HTR-8/SVneo (cell line): Measurements from ENCODE around the gene ME3.
A peak's percentile ranks its signal among the peaks of the same experiment; 100 is the strongest.

ENCODE experiments used
- DNase-seq: peaks from one replicate; pipeline ENCODE4 v3.0.0; 2011; ENCODE audit warnings: low spot score, mixed read lengths; ENCODE audit not compliant: insufficient read length
- FAIRE-seq: peaks from 2 replicates; lab custom pipeline; 2011; peaks lifted over from hg19 to GRCh38; lab: Jason Lieb, UNC

Gene ME3

DNA sequence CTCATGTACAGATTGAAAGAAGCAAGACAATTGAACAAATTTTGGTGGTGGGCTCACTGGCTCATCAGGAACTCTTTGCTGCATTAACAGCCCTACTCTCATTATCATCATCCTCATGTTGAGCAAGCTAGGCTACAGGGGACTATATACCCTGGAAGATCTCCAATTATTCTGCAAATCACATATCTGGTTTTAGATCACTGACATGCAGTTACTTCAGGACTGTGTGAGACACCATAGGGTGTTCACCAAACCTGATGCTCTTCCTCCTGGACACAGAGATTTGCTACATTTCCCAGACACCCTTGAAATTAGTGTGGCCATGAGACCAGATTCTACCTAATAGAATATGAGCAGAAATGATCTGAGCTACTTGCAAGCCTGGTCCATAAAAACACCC is 23.0 kb upstream of the ME3 start:
- DNase-seq (no peak), FAIRE-seq (peak; percentile 83)

GRCh38 chr11:86693518-86693917 is 21.1 kb upstream of the ME3 start:
- DNase-seq (no peak), FAIRE-seq (no peak)

DNA sequence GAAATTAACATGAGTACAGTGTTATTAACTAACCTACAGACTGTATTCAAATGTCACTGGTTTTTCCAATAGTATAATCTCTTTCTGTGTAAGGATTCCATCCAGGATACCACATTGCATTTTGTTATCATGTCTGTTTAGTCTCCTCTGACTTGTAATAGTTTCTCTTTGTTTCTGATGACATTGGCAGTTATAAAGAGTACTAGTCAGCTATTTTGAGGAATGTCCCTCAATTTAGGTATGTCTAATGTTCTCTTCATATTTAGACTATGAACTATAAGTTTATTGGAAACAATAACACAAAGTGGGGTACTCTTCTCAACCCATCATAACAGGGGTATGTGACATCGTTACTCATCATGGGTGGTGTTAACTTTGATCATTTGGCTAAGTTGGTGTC is 20.3 kb upstream of the ME3 start:
- FAIRE-seq (peak; percentile 69), DNase-seq (no peak)

- DNase-seq (no peak), FAIRE-seq (no peak)
Measured at GRCh38 chr11:86692317-86692716, 19.9 kb upstream of the ME3 start.

GRCh38 chr11:86688398-86689179 is 16.2 kb upstream of the ME3 start:
- DNase-seq (no peak), FAIRE-seq (peak; percentile 76)

DNA sequence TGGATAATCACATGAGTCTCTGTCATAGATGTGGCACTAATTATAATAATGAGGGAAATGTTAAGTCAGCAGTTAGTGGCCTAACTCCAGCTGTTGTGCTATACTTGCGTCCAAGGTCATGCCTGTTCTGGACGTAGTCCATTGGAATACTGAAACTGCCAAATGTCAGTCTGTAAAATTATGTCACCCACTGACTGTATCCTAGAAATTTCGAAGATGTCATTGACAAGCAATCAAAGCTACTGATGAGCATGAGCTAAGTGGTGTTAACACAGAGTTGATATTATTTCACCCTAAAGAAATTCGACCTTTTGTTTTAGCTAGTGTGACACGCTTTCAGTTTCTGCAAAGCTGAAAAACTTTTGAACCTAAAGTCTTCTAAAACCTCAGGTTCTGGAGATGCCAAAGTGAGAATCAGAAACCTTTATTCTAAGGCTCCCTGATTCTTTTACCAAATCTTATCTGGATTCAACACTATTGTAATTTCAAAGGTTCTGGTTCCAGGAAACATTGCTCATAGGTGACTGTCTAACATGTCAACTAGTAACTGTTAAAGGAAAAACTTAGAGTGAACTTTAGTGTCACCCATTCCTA is 14.9 kb upstream of the ME3 start:
- no peak for DNase-seq

DNA sequence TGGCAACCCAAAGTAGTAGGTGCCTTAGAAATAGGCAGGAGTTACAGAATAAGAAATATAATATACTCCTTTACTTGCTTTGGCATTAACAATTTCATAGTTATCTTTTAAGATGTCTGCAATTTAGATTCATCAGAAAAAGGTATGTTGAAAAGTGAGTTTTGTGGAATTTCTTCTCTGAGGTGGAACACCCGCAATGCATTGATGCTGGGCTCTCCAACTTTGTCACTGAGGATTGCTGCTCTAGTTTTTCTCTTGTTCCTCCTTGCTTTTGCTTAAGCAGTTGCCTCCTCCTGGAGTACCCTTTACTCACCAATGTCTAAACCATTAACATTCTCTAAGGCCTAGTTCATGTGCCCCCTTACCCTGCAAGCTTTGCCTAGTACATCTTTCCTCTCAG is 14.1 kb upstream of the ME3 start:
- DNase-seq = no peak
- FAIRE-seq = no peak

More for the DNA sequence above, 14.9 kb upstream of the ME3 start:
- peak; percentile 77 for FAIRE-seq

- DNase-seq = no peak
- no peak for FAIRE-seq
Measured at GRCh38 chr11:86681483-86681756, 9.0 kb upstream of the ME3 start.

DNA sequence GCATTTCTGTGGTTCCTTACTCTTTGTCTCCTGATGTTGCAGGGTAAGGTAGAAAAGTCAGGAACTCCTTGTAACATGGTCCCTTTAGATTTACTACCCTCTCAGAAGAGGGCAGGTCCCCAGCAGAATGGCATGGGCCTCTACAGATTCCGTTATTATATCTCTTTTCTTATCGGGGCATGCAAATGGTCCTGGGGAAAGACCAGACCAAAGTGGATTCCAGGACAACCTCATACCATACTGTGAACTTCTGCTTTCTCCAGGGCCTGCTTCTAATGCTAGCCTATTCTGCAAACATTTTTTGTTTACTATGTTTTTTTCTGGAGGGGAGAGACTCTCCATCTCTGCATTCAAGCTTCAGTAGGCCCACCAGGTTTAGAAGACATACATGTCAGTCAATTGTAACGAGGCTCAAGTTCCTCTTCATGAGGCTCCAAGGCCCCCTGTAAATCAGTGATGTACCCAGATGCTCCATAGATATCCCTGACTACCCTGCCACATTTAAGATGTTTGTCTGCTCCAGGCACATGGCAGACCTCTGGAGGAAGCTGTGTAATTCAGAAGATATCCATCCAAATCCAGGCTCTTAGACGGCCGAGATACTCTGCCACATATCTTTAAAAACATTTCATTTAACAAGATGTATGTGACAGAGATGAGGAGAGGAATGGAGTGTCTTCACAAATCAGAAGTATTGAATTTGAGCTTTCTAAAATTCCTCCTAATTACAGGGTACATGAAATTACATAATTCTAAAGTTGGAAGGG is 8.5 kb upstream of the ME3 start:
- FAIRE-seq (no peak), DNase-seq (no peak)

DNA sequence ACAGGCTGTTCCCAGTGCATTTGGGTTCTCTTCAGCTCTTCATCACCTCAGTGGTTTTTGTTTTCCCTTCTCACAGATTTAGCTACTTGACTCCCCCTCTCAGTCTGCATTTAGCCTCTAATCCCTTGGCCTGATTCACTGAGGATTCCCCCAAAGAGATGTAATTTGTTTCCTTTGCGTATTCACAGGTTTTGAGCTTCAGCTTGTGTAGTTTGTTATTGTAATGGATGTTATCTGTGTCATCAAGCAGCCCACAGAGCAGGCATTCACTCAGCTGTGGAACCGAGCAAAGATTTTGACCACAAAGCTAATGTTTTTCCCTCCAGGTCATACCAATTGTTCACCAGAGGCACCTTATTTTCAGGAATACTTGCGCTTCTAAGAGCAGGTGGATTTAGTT is 6.4 kb upstream of the ME3 start:
- DNase-seq (no peak), FAIRE-seq (peak; percentile 69)

DNA sequence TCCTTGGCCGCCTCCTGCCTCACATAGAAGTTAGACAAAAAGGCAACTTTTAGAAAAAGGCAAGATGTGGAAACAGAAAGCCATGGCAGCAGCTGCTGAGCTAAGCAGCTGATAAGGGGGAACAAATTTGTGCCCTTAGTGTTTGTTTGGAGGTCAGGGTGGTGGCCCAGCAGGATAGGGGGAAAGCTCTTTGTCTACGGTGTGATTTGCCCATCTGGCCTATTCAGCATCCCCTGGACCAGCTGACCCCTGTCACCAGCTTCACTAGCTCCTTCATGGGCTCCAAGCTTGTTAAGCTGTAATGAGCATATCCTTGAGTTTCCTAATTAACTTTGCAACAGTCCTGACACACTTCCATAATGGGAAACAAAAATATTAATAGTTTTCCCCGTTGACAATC is 5.9 kb upstream of the ME3 start:
- DNase-seq = no peak
- no peak for FAIRE-seq

DNA sequence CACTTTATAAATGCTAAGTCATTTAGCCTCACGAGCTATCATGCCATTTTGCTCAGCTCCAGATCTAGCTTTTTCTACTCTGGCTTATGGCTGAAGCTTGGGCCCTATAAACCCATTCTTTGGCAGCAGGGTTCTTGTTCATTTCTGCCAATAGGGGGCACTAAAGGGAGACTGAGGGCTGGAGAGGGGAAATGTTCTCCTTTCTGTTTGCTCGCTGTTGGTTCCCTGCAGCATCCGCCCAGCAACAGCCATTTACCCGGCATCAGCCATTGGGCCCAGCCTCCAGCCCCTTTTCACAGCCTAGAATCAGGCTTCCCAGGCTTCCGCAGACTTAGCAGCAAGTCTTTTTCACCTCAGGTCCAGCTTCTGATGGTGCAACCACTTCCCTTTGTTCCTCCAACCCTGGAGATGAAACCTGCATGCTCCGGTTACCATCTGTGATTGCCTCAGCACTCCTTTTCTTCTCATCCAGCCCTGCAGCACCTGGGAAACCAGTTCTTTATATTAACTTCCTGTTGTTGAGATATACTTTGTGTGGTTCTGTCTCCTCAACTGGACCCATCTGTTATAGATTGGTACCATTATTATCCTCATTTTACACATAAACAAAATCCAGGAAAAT is 4.2 kb upstream of the ME3 start:
- FAIRE-seq = no peak
- peak; percentile 39 for DNase-seq

- FAIRE-seq = no peak
- DNase-seq = no peak
Measured at GRCh38 chr11:86676010-86676409, 3.6 kb upstream of the ME3 start.

- DNase-seq (no peak), FAIRE-seq (no peak)
Measured at GRCh38 chr11:86675017-86675416, 2.6 kb upstream of the ME3 start.

GRCh38 chr11:86673872-86674750 is 1.7 kb upstream of the ME3 start:
- FAIRE-seq = no peak
- no peak for DNase-seq

DNA sequence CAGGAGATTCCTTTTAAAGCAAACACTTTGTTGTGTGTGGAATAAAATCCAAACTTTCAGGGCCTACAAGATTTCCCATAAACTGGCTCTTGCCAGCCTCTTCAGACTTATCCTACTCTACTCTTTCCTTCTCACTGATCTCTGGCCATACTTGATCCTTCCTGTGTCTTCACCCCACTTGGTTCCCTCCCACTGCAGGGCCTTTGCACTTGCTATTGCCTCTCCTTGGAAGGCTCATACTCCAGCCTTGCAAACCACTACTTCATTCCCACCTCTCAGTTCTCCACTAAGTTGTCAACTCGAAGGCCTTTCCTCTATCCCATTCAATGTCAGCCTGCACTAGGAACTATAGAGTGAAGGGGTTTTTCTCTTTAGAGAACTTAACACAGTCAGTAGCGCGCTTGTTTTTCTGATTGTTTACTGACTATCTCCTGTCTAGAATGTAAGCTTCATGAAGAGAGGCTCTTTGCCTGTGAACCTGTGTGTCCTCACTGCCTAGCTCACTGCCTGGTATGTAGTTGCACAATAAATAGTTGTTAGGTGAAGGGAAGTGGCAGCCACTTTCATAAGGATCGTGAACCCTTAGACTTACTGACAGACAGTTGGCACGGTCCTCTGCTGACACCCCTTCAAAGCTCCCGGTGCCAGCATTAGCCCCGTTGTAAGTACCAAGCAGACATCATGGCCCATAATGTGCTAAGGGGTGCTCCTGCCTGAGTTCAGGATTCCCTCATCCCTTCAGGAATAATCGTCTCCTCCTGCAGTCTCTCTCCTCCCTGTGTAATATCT is 833 bp upstream of the ME3 start:
- peak; percentile 16 for FAIRE-seq

DNA sequence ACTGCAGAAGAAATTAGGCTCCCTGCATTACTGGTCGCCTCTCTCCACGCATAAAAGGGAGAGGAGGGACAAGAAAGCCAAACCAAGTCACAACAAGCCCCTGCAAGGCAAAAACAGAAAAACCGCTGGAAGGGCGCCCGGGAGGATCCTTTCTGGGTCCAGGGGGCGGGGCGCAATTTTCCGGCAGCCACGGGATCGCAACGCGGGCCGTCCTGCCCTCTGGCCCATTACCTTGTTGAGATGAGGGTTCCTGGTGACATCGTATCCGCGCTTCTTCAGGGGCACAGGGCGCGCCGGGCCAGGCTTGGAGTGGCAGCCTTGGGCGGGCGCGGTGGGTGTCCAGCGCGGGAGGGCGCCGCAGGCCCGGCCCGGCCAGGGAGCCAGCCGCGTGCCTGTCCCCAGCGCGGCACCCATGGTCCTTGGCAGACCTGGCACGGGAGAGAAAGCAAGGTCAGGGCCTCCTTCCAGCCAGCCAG is 847 bp downstream of the ME3 start:
- DNase-seq = no peak
- FAIRE-seq = peak; percentile 36

More for the DNA sequence above, 833 bp upstream of the ME3 start:
- no peak for DNase-seq

DNA sequence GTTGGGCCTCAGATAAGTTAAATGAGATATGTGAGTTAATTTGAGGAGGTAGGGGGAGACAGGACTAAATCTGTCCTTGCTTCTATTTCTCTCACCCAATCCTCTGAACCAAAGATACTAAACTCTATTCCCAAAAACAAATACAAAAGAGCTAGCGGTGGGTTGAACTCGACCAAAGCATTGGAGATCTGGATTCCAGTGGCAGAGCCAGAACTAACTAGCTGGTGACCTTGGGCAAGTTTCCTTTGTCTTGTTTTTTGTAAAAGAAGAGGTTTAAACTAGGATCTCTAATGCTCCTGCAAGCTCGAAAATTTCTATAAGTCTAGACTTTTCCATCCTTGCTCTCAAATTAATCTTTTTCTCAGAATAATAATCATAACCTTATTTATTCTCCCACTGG is 1.5 kb downstream of the ME3 start:
- FAIRE-seq (no peak), DNase-seq (no peak)

DNA sequence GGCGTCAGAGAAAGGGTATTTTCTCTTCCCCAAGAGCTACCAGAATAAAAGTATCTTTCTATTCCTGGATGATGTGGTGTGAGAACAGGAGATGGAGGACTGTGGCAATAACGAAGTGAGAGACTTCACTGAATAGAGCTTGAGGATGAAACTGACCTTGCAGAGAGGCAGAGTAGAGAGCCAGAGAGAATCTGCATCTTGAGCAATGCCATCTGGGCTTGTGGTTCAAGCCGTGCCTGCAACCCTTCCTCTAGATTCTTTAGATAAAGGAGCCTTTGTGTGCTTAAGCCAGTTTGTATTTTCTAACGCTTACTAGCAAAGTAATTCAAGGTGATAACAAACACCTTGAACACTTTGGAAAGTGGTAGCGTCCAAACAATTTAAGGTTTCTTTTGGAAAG is 2.2 kb downstream of the ME3 start:
- FAIRE-seq = no peak

More for the DNA sequence above, 2.2 kb downstream of the ME3 start:
- DNase-seq = no peak
